Panc1 (cell line): ENCODE results near the gene TMEM120B. TPM values are rescaled to one million over a fixed set of nuclear protein-coding genes. Genes with fewer than 3 reads are reported as not detected.

Experiments
- ATAC-seq: fragments of 200-7000 bp; cut with Tn5 transposase; 2 replicates; pipeline ENCODE4 v1.9.1; 2020; ENCODE audit warnings: mild to moderate bottlenecking, moderate library complexity
- BruUV-seq: library from RNA; stranded (reverse); fragments of 400-500 nt; replicated peaks from 2 replicates; lab custom pipeline; 2021; lab: Mats Ljungman, UMichigan
- CTCF ChIA-PET: fragments of 300-600 bp; sonication (Branson Sonifier 250); formaldehyde crosslinking; loops from one replicate; lab custom pipeline; 2022; ENCODE audit warnings: antibody characterized with exemption; lab: Charles Lee
- POLR2A ChIA-PET: fragments of 300-600 bp; sonication (Branson Sonifier 250); formaldehyde crosslinking; loops from one replicate; lab custom pipeline; 2022; ENCODE audit warnings: antibody characterized with exemption; lab: Charles Lee
- DNase-seq: peaks from one replicate; pipeline ENCODE4 v3.0.0-alpha.2; 2010; ENCODE audit warnings: low read depth, low spot score
- H3K27ac ChIP-seq: 2 replicates; pipeline ENCODE4 v1.5.1; 2011; ENCODE audit warnings: mild to moderate bottlenecking, low read length, inconsistent platforms
- H3K27me3 ChIP-seq: fragments of 200-500 bp; sonication (Bioruptor generic); 2 replicates; pipeline ENCODE4 v1.6.0; 2014; ENCODE audit warnings: low read length, inconsistent platforms; ENCODE audit not compliant: control insufficient read depth, insufficient read depth
- H3K36me3 ChIP-seq: fragments of 200-500 bp; sonication (Bioruptor generic); 2 replicates; pipeline ENCODE4 v1.5.1; 2014; ENCODE audit warnings: inconsistent platforms, mild to moderate bottlenecking, low read length, moderate library complexity; ENCODE audit not compliant: control insufficient read depth, insufficient read depth
- H3K4me1 ChIP-seq: 2 replicates; pipeline ENCODE4 v1.5.1; 2011; ENCODE audit warnings: inconsistent platforms, mild to moderate bottlenecking, low read length, moderate library complexity; ENCODE audit not compliant: control insufficient read depth, insufficient read depth
- H3K4me3 ChIP-seq, 2 experiments: 2 replicates each; pipeline ENCODE4 v1.5.1; 2011 to 2012; ENCODE audit warnings: low read depth in 2 of 2, low read length in 2 of 2, mild to moderate bottlenecking in 2 of 2, inconsistent platforms in 1 of 2, moderate library complexity in 1 of 2
- H3K9me3 ChIP-seq: fragments of 200-500 bp; sonication (Bioruptor generic); 2 replicates; pipeline ENCODE4 v1.5.1; 2014; ENCODE audit warnings: low read depth, mild to moderate bottlenecking, inconsistent platforms, low read length, moderate library complexity; ENCODE audit not compliant: control insufficient read depth, insufficient read depth
- POLR2AphosphoS5 ChIP-seq: IDR thresholded peaks from 2 replicates; pipeline ENCODE4 v1.6.1; 2012; ENCODE audit warnings: mild to moderate bottlenecking, low read depth, low read length, moderate library complexity
- SIN3A ChIP-seq: IDR thresholded peaks from 2 replicates; pipeline ENCODE4 v1.6.1; 2012; ENCODE audit warnings: low read depth, mild to moderate bottlenecking, low read length, moderate library complexity, borderline replicate concordance; ENCODE audit not compliant: insufficient read depth
- TCF7L2 ChIP-seq: IDR thresholded peaks from 2 replicates; pipeline ENCODE4 v1.6.1; 2011; ENCODE audit warnings: mild to moderate bottlenecking, low read depth, low read length, inconsistent platforms
- in situ Hi-C: cut with HindIII; loops from 2 replicates; pipeline ENCODE4 v1.10.0; 2016; ENCODE audit warnings: low sequenced_read_pairs, low pct_unique_long_range_greater_than_20kb
- intact Hi-C: fragments of 100-400 bp; cut with micrococcal nuclease; formaldehyde crosslinking; loops from one replicate; pipeline ENCODE4 v1.10.0; 2022; ENCODE audit not compliant: unreplicated experiment
- total RNA-seq: library from RNA; stranded (reverse); gene quantifications from one replicate; pipeline ENCODE4 v1.2.1, GENCODE V29; 2021; ENCODE audit not compliant: unreplicated experiment
- TF ChIP-seq, protein P1 (sequence below), 2 experiments: IDR thresholded peaks; 2 replicates each; pipeline ENCODE4 v1.6.1; 2011 to 2012; ENCODE audit warnings: low read depth in 2 of 2, control low read depth in 1 of 2, low read length in 1 of 2, mild to moderate bottlenecking in 1 of 2, moderate library complexity in 1 of 2; ENCODE audit not compliant: insufficient read depth in 1 of 2
- TF ChIP-seq, protein P2 (sequence below): fragments of 450-650 bp; IDR thresholded peaks from 2 replicates; pipeline ENCODE4 v1.5.1; 2017; ENCODE audit warnings: mild to moderate bottlenecking

The TMEM120B gene
- total RNA-seq, 1 experiment from 2014 or later, result 22.3 TPM

DNA sequence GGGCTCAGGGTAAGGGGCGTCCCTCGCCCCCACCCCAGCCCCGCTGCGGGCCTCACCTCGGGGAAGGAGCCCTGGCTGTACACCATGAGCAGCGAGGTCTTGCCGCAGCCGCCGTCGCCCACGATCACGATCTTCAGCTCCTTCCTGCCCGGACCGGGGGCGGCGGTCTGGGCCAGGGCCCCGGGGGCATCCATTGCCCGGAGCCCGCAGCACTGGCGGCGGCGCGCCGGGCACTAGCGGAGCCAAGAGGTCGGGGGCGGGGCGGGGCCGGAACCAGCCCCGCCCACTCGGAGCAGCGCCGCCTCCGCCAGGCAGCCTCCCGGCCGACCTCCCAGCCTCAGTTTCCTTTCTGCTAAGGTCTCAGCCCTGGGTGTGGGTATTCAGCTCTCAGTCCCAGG lies 80.9 kb downstream of the TMEM120B start, which contains the start of gene RHOF:
TSS of gene RHOF (minus strand) at position 249 of the 398 bp plus-strand sequence. CDS start at position 194, 55 bp downstream.
- ATAC-seq (peak; percentile 26), DNase-seq (no peak)
- TF ChIP-seq, protein P1, sequence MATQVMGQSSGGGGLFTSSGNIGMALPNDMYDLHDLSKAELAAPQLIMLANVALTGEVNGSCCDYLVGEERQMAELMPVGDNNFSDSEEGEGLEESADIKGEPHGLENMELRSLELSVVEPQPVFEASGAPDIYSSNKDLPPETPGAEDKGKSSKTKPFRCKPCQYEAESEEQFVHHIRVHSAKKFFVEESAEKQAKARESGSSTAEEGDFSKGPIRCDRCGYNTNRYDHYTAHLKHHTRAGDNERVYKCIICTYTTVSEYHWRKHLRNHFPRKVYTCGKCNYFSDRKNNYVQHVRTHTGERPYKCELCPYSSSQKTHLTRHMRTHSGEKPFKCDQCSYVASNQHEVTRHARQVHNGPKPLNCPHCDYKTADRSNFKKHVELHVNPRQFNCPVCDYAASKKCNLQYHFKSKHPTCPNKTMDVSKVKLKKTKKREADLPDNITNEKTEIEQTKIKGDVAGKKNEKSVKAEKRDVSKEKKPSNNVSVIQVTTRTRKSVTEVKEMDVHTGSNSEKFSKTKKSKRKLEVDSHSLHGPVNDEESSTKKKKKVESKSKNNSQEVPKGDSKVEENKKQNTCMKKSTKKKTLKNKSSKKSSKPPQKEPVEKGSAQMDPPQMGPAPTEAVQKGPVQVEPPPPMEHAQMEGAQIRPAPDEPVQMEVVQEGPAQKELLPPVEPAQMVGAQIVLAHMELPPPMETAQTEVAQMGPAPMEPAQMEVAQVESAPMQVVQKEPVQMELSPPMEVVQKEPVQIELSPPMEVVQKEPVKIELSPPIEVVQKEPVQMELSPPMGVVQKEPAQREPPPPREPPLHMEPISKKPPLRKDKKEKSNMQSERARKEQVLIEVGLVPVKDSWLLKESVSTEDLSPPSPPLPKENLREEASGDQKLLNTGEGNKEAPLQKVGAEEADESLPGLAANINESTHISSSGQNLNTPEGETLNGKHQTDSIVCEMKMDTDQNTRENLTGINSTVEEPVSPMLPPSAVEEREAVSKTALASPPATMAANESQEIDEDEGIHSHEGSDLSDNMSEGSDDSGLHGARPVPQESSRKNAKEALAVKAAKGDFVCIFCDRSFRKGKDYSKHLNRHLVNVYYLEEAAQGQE (IDR thresholded peaks at IDR 0.05; ENCODE audit: insufficient read depth in 1 of 2, low read depth in 2 of 2, low read length in 1 of 2), result no peak
- TF ChIP-seq TCF7L2 (no peak), POLR2AphosphoS5 (no peak), SIN3A (no peak)
- TF ChIP-seq, protein P2, sequence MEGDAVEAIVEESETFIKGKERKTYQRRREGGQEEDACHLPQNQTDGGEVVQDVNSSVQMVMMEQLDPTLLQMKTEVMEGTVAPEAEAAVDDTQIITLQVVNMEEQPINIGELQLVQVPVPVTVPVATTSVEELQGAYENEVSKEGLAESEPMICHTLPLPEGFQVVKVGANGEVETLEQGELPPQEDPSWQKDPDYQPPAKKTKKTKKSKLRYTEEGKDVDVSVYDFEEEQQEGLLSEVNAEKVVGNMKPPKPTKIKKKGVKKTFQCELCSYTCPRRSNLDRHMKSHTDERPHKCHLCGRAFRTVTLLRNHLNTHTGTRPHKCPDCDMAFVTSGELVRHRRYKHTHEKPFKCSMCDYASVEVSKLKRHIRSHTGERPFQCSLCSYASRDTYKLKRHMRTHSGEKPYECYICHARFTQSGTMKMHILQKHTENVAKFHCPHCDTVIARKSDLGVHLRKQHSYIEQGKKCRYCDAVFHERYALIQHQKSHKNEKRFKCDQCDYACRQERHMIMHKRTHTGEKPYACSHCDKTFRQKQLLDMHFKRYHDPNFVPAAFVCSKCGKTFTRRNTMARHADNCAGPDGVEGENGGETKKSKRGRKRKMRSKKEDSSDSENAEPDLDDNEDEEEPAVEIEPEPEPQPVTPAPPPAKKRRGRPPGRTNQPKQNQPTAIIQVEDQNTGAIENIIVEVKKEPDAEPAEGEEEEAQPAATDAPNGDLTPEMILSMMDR, result no peak
- Histone ChIP-seq H3K4me1 (peaks cover 63% of the 10 kb centered on the region), H3K27ac (peak within 1 kb of the TSS; percentile 91), H3K9me3 (no peaks in the 10 kb centered on the region), H3K36me3 (peaks cover 4% of the 10 kb centered on the region; the same call in 1 of the 2 replicates), H3K4me3 (peak within 1 kb of the TSS; percentile 75 to 77), H3K27me3 (no peaks in the 10 kb centered on the region)
- ChIA-PET POLR2A (interaction anchor here (0.6 to 1.2 kb wide), 2 partner anchors 9 to 18 kb away, joined by 3 to 8 read pairs; no protein-coding TSS in a partner anchor), CTCF (interaction anchor here (0.7 to 4.3 kb wide), 9 partner anchors 8 to 350 kb away, joined by 3 to 72 read pairs (median 9); partner anchors contain the start of genes CFAP251 and PSMD9)
- intact Hi-C loops (loop anchor here (5.0 kb wide), 1 partner anchor 96 kb away; no protein-coding TSS in a partner anchor), in situ Hi-C loops (no loop called here)
- no TSS peak for BruUV-seq

DNA sequence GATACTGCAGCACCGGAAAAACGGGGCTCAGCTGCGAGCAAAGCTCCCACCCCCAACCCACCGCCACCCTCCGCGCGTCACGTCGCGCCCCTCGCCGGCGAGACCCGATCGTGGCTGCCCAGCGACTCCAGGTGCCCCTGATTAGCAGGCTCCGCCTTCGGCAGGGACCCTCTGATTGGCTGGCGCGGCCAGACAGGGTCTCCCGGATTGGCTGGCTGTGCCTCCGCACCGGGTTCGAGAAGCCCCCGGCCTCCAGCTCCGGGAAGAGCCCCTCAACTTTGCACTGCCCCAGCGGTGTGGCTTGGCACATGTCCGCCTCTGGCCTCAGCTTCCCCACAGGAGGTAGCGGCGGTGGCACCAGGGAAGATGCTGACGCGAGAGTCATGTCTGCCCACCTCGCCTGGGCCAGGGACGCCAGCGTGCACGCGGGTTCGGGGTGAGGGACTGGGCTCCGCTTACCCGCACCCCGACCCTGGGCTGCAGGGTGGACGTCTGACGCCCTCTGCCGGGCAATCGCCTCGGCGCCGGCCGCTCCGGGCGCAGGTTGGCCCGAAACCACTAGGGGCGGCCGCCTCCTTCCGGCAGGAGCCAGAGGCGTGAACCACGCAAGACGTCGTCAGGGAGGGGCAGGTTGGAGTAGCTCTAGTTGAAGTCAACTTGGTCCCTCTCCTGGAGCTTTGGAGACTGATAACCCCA lies 81.4 kb downstream of the TMEM120B start:
- ATAC-seq (peak; percentile 66), DNase-seq (no peak)
- Histone ChIP-seq H3K27me3 (no peaks in the 10 kb centered on the region), H3K4me1 (peaks cover 68% of the 10 kb centered on the region), H3K27ac (peak overlapping the region; percentile 91), H3K36me3 (peaks cover 4% of the 10 kb centered on the region; the same call in 1 of the 2 replicates), H3K4me3 (peak overlapping the region; percentile 75 to 77), H3K9me3 (no peaks in the 10 kb centered on the region)
- ChIA-PET POLR2A (interaction anchor here (1.2 to 1.5 kb wide), 2 partner anchors 8 to 17 kb away, joined by 3 read pairs; no protein-coding TSS in a partner anchor), CTCF (interaction anchor here (0.5 to 4.3 kb wide), 17 partner anchors 9 to 241 kb away, joined by 3 to 72 read pairs (median 4); partner anchors contain the start of genes CFAP251, PSMD9 and SETD1B)
- no TSS peak for BruUV-seq
- TF ChIP-seq TCF7L2 (no peak), POLR2AphosphoS5 (peak; percentile 73; the same call in 1 of the 2 replicates)
- TF ChIP-seq, protein P2, result peak; percentile 97
- TF ChIP-seq, protein P1 (IDR thresholded peaks at IDR 0.05; ENCODE audit: insufficient read depth in 1 of 2, low read depth in 2 of 2, low read length in 1 of 2), result 0 out of 4 replicates have a peak, but pooled peaks of 1 of the 2 experiments have one; percentile 31
- intact Hi-C loops (loop anchor here (2.0 to 5.0 kb wide), 2 partner anchors 95 to 97 kb away; partner anchors contain the start of gene PSMD9), in situ Hi-C loops (no loop called here)
